NCI-H446 (cell line): Measurements from ENCODE around the gene TMA7B.

Experiments used
- DNase-seq, 2 experiments: peaks; one replicate each; lab custom pipeline; 2025; lab: John Stamatoyannopoulos, UW

The TMA7B gene

DNA sequence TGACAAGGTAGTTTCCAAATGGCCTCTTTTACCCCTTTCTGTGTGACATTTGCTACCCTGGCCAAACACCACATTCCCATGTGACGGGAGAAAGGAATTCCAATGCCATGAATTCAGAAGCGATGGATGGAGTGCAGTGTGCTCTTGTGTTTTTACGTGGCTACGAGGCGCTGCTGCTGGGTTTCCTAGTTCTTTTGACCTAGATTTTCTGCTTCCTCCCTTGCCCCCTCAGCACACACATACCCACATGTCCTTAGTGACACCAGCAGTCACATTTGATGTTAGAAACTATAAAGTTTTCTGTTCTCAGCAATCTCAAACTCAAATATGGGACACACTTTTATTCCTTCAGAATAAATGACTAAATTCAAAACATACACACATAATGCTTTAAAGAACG is 7.8 kb upstream of the TMA7B start:
- DNase-seq: no peak

- no peak for DNase-seq
Observed at GRCh38 chr22:39953101-39953500, 7.1 kb upstream of the TMA7B start.

GRCh38 chr22:39954584-39955055 is 5.6 kb upstream of the TMA7B start:
- peak in 1 of 2 experiments; percentile 30 for DNase-seq

GRCh38 chr22:39955675-39956074 is 4.5 kb upstream of the TMA7B start:
- DNase-seq: no peak

GRCh38 chr22:39956932-39957664 is 3.1 kb upstream of the TMA7B start:
- DNase-seq: no peak

- DNase-seq: no peak
Observed at GRCh38 chr22:39958009-39958711, 2.0 kb upstream of the TMA7B start.

DNA sequence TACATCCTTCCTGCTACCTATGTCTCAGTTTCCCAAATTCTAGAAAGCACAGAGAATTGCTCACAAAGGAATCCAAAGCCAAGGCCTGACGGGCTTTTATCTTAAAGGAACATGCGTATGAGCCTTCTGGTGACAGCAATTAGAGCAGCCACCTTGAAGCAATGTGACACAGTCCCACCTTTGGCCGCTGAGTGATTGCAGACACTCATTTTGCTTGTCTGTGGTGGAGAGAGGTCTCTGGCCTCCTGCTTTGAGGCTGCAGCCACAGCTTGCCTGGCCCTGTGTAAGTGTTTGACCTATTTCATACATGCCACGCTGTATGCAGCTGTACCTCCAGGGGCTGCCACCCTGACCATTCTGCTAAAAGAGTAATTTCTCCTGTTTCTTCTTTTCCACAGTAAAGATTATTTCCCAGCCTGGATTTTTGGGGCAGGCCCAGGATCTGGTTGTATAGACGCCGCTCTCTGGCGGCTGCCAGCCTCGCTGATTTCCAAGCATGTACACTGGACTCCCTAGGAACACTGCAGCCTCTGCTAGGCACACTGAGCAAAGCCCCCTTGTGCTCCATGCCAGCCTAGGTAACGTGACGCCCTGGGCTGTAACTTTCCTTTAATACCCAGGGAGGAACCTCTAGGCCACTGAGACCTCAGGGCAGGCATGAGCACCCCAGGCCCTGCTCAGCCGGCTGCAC is 1.1 kb upstream of the TMA7B start:
- no peak for DNase-seq

GRCh38 chr22:39960791-39961746 is 872 bp downstream of the TMA7B start:
- no peak for DNase-seq

DNA sequence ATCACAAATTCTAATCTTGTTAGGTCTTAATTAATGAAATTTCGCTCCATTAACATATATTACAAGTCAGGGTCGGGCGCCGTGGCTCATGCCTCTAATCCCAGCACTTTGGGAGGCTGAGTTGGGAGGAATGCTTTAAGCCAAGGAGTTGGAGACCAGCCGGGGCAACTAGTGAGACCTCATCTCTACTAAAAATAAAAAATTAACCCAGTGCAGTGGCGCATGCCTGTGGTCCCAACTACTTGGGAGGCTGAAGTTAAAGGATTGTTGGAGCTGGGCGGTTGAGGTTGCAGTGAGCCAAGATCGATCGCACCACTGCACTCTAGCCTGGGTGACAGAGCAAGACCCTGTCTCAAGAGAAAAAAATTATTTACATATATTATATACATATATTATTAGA is 1.9 kb downstream of the TMA7B start:
- no peak for DNase-seq

- DNase-seq: no peak
Observed at GRCh38 chr22:39965748-39966147, 5.6 kb downstream of the TMA7B start.

GRCh38 chr22:39966470-39966869 is 6.3 kb downstream of the TMA7B start:
- DNase-seq: no peak

DNA sequence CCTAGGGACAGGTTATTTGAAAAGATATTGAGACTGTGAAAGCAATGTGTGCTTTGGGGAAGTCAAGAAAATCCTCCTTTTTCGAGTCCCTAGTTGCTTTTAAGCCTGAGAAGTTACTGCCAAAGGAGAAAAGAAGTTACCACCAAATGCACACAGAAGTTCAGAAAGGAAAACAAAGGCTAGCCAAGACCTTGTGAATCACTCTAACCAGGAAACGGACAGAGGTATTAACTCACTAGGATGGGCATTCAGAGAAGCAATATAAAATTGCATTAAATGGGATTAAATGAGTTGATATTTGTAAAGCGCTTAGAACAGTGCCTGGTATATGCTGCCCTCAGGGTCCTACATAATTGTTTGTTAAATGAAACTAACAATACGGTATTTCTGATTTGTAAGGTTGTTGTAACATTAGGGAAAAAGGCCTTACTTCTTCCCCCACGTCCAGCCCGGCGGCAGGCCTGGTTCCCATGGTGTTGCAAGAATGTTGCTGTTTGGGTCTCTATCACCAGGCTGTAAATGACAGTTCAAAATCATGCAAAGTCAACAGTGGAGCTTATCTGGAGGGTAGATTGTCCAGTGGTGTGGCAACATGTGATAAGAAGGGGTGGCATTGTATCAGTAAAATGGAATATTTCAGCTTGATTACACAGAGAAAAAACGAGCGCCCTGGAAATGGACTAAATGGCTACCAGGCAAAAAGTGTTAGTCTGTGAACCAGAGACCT is 7.1 kb downstream of the TMA7B start:
- no peak for DNase-seq

- no peak for DNase-seq
Observed at GRCh38 chr22:39967996-39968972, 8.1 kb downstream of the TMA7B start.

DNA sequence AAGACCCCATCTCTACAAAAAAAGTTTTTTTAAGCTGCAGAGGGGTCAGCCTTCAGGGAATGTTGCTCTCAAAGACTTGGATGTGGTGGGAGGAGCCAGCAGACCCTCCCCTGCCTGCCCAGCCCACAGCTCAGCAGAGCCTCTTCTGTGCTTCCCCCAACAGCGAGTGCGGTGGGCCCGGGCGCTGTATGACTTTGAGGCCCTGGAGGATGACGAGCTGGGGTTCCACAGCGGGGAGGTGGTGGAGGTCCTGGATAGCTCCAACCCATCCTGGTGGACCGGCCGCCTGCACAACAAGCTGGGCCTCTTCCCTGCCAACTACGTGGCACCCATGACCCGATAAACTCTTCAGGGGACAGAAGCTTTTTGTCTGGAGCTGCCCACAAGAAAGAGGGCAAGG is 10.5 kb downstream of the TMA7B start:
- DNase-seq: no peak

GRCh38 chr22:39972641-39973040 is 12.4 kb downstream of the TMA7B start:
- DNase-seq: no peak

DNA sequence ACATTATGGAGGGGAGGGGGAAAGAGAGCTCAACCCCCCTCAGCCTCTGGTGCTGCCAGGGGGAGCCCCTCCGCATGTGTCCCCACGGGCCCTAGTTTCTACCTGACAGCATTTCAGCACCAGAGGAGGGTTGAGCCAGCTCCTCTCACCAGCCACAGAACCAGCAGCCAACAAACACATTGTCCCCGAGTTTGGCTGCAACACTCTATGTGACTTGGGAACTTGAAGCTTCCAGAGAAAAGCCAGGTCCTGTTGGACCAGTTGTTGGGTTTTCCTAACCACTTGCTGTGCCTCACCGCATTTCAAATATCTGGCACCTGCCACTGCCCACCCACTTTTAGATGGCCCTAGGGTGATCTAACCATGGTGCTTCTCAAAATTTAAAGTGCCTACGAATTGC is 13.5 kb downstream of the TMA7B start:
- no peak for DNase-seq

GRCh38 chr22:39974065-39974464 is 13.9 kb downstream of the TMA7B start:
- DNase-seq: no peak

DNA sequence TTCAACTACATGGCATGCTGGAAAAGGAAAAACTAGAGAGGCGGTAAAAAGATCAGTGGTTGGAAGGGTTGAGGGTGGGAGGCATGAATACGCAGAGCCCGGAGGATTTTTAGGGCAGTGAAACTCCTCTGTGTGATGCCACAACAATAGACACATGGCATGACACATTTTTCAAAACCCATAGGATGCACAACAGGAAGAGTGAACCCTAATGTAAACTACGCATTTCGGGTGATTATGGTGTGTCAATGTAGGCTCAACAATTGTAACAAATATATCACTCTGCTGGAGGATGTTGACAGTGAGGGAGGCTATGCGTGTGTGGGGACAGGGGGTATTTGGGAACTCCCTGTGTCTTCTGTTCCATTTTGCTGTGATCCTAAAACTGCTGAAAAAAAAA is 18.9 kb downstream of the TMA7B start:
- DNase-seq: no peak

- DNase-seq: no peak
Observed at GRCh38 chr22:39979458-39979857, 19.3 kb downstream of the TMA7B start.

GRCh38 chr22:39980596-39980995 is 20.4 kb downstream of the TMA7B start:
- DNase-seq: no peak
